ENCODE results near the gene ACOX2.

GRCh38 chr3:58556001-58556400 is 19.0 kb upstream of the ACOX2 start:
- no peak for TF ChIP-seq CHD1 (IDR thresholded peaks at IDR 0.05; ENCODE audit: low read depth, low read length)
- TF ChIP-seq CTCF (IDR thresholded peaks at IDR 0.05 in 2 of 3, conservative IDR thresholded peaks at IDR 0.05 in 1 of 3; ENCODE audit: control insufficient read depth in 2 of 3, extremely low read depth in 1 of 3, insufficient read depth in 1 of 3, low read depth in 3 of 3, low read length in 3 of 3): no peak
- no peak for TF ChIP-seq TCF7 (IDR thresholded peaks at IDR 0.05; ENCODE audit: borderline replicate concordance)
